Common myeloid progenitor, CD34-positive (primary cell): ENCODE measurements around the gene RRP9.

Experiments used
- CTCF ChIA-PET: fragments of 350-600 bp; sonication (Branson Sonifier 250); formaldehyde crosslinking; loops from one replicate; lab custom pipeline; 2021; ENCODE audit warnings: antibody characterized with exemption; lab: Charles Lee
- POLR2A ChIA-PET: fragments of 350-600 bp; sonication (Branson Sonifier 250); formaldehyde crosslinking; loops from one replicate; lab custom pipeline; 2021; ENCODE audit warnings: antibody characterized with exemption; lab: Charles Lee
- DNase-seq, 3 donors: peaks; one replicate each; pipeline versions ENCODE4 v3.0.0 to v3.0.0-alpha.2; 2013
- H3K27ac ChIP-seq, 2 experiments: 1 replicate in 1 of 2; 2 replicates in 1 of 2; pipeline ENCODE4 v1.7.0; 2013; ENCODE audit warnings: inconsistent platforms in 2 of 2, low read length in 2 of 2, mild to moderate bottlenecking in 2 of 2, low read depth in 1 of 2, moderate library complexity in 1 of 2; ENCODE audit not compliant: severe bottlenecking in 2 of 2, insufficient read depth in 1 of 2, poor library complexity in 1 of 2
- H3K27me3 ChIP-seq, 5 experiments: replicated peaks in 2 of 5; 1 replicate in 3 of 5; 2 replicates in 2 of 5; pipeline versions ENCODE4 v1.6.1 to v1.7.0; 2013; ENCODE audit warnings: low read length in 4 of 5, mild to moderate bottlenecking in 2 of 5, moderate library complexity in 2 of 5, inconsistent platforms in 1 of 5; ENCODE audit not compliant: insufficient read depth in 5 of 5, control insufficient read depth in 4 of 5
- H3K36me3 ChIP-seq, 4 experiments: 1 replicate in 2 of 4; 2 replicates in 2 of 4; pipeline versions ENCODE4 v1.6.1 to v1.7.0; 2013; ENCODE audit warnings: low read length in 3 of 4, control low read depth in 1 of 4, mild to moderate bottlenecking in 1 of 4; ENCODE audit not compliant: control insufficient read depth in 4 of 4, insufficient read depth in 4 of 4
- H3K4me1 ChIP-seq, 4 experiments: 1 replicate in 3 of 4; 2 replicates in 1 of 4; pipeline versions ENCODE4 v1.6.1 to v1.7.1; 2013; ENCODE audit warnings: low read length in 3 of 4, mild to moderate bottlenecking in 3 of 4, control low read depth in 1 of 4, inconsistent platforms in 1 of 4, moderate library complexity in 1 of 4; ENCODE audit not compliant: control insufficient read depth in 4 of 4, insufficient read depth in 4 of 4; ENCODE audit errors: control extremely low read depth in 1 of 4
- H3K4me3 ChIP-seq, 7 experiments: 1 replicate in 4 of 7; 2 replicates in 3 of 7; pipeline versions ENCODE4 v1.5.1 to v1.7.0; 2013; ENCODE audit warnings: mild to moderate bottlenecking in 7 of 7, low read length in 6 of 7, moderate library complexity in 6 of 7, inconsistent platforms in 2 of 7, low read depth in 2 of 7, control low read depth in 1 of 7; ENCODE audit not compliant: insufficient read depth in 4 of 7, control insufficient read depth in 1 of 7; ENCODE audit errors: extremely low read depth in 1 of 7
- H3K9me3 ChIP-seq, 5 experiments: 1 replicate in 4 of 5; 2 replicates in 1 of 5; pipeline versions ENCODE4 v1.6.1 to v1.7.1; 2013; ENCODE audit warnings: low read length in 4 of 5, mild to moderate bottlenecking in 2 of 5, inconsistent platforms in 1 of 5, low read depth in 1 of 5, moderate library complexity in 1 of 5; ENCODE audit not compliant: control insufficient read depth in 4 of 5, insufficient read depth in 2 of 5; ENCODE audit errors: control extremely low read depth in 1 of 5
- WGBS: methylation state at CpG from one replicate; pipeline ENCODE4 v1.1.5; 2013; ENCODE audit not compliant: insufficient coverage; 5-methylcytosine and 5-hydroxymethylcytosine counted together

The RRP9 gene

GRCh38 chr3:51928438-51928837 lies 13.3 kb downstream of the RRP9 start:
- DNase-seq = no peak
- 91% methylated on average over 5 of the region's 7 CpGs for WGBS

DNA sequence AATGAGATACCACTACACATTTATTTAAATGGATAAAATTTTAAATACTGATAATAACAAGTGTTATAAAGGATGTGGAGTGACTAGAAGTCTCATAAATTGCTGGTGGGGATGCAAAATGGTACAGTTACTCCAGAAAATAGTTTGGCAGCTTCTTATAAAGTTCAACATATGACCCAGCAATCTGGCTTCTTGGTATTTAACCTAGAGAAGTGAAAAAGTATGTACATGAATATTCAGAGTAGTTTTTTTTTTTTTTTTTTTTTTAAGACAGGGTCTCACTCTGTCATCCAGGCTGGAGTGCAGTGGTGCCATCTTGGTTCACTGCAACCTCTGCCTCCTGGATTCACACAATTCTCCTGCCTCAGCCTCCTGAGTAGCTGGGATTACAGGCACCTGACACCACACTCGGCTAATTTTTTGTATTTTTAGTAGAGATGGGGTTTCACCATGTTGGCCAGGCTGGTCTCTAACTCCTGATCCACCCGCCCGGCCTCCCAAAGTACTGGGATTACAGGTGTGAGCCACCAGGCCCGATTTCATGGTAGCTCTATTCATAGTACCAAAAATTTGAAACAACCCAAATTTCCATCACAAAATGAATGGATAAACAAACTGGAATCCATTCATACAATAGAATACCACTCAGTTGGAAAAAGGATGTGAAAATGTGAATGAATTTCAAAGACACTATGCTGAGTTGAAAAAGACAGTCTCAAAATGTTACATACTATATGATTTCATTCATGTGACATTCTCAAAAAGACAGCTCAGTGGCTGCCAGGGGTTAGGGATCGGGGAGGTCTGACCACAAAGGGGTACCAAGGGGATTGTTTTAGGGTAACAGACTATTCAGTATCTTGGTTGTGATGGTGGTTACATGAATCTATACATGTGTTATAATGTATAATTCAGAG lies 14.4 kb downstream of the RRP9 start:
- Histone ChIP-seq H3K9me3 (no peaks in the 10 kb centered on the region), H3K4me3 (no peak overlapping the region)
- CTCF ChIA-PET = interaction anchor here (0.8 to 1.4 kb wide), 2 partner anchors 10 to 14 kb away, joined by 3 read pairs; partner anchors contain the start of gene RRP9

More at GRCh38 chr3:51928438-51928837, 13.3 kb downstream of the RRP9 start:
- Histone ChIP-seq H3K27ac (no peak overlapping the region), H3K9me3 (no peaks in the 10 kb centered on the region), H3K27me3 (no peaks in the 10 kb centered on the region), H3K4me3 (no peak overlapping the region), H3K36me3 (peaks cover 0 to 13% (median 11%) of the 10 kb centered on the region in 4 experiments), H3K4me1 (no peaks in the 10 kb centered on the region)
- POLR2A ChIA-PET = no interaction called here
- CTCF ChIA-PET = interaction anchor here (1.4 kb wide), 1 partner anchor 13 kb away, joined by 3 read pairs; the partner anchor contains the start of gene RRP9

DNA sequence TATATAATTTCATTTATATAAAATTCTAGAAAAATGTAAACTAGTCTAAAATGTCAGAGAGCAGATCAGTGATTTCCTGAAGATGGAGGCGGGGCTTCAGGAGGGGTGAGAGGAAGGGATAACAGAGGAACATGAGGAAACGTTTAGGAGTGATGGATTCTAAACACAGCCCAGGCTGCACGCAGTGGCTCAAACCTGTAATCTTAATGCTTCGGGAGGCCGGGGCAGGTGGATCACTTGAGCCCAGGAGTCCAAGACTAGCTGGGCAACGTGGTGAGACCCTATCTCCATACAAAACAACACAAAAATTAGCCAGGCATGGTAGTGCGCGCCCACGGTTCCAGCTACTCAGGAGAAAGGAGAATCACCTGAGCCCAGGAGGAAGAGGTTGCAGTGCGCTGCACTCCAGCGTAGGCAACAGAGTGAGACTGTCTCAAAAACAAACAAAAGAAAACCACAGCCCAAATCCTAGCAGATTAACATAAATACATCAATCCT lies 20.6 kb downstream of the RRP9 start:
- WGBS = 87% methylated on average over 7 of the region's 11 CpGs
- no peaks in the 10 kb centered on the region for H3K4me1 ChIP-seq
- no peaks in the 10 kb centered on the region for H3K36me3 ChIP-seq
- CTCF ChIA-PET = interaction anchor here (0.6 to 1.4 kb wide), 2 partner anchors 12 to 1072 kb away, joined by 3 read pairs; no protein-coding TSS in a partner anchor
- POLR2A ChIA-PET = no interaction called here
- H3K4me3 ChIP-seq = no peak overlapping the region
- no peaks in the 10 kb centered on the region for H3K9me3 ChIP-seq
- no peak for DNase-seq
- H3K27ac ChIP-seq = no peak overlapping the region
- H3K27me3 ChIP-seq = peaks cover 0 to 2% (median 0%) of the 10 kb centered on the region in 5 experiments

More for the DNA sequence above, 14.4 kb downstream of the RRP9 start:
- Histone ChIP-seq H3K36me3 (peaks cover 0 to 4% (median 3%) of the 10 kb centered on the region in 4 experiments), H3K27ac (no peak overlapping the region), H3K27me3 (no peaks in the 10 kb centered on the region), H3K4me1 (no peaks in the 10 kb centered on the region)
- POLR2A ChIA-PET = no interaction called here
- 100% methylated on average over 1 of the region's 5 CpGs for WGBS
- no peak for DNase-seq

DNA sequence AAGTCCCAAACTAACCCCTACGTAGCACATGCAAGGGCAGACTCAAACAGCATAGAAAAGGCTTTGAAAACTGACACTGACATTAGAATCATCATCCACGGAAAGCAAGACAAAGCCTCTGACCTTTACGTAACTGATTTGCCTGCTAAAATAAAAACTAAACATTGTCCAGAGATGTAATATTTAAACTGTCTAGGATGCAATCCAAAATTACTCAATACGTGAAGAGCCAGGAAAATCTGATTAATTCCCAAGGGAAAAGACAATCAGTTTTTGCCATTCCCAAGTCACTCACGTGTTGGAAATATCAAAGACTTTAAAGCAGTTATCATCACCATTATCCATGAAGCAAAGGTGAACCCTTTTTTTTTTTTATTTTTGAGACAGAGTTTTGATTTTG lies 25.3 kb downstream of the RRP9 start:
- no peaks in the 10 kb centered on the region for H3K4me1 ChIP-seq
- no peaks in the 10 kb centered on the region for H3K36me3 ChIP-seq
- no peaks in the 10 kb centered on the region for H3K9me3 ChIP-seq
- ChIA-PET POLR2A (no interaction called here), CTCF (interaction anchor here (0.8 kb wide), 1 partner anchor 23 kb away, joined by 3 read pairs; no protein-coding TSS in a partner anchor)
- H3K27me3 ChIP-seq = peaks cover 0 to 2% (median 0%) of the 10 kb centered on the region in 5 experiments
- no peak overlapping the region for H3K4me3 ChIP-seq
- no peak for DNase-seq
- H3K27ac ChIP-seq = no peak overlapping the region
- WGBS = 100% methylated on average over 2 of the region's 5 CpGs

DNA sequence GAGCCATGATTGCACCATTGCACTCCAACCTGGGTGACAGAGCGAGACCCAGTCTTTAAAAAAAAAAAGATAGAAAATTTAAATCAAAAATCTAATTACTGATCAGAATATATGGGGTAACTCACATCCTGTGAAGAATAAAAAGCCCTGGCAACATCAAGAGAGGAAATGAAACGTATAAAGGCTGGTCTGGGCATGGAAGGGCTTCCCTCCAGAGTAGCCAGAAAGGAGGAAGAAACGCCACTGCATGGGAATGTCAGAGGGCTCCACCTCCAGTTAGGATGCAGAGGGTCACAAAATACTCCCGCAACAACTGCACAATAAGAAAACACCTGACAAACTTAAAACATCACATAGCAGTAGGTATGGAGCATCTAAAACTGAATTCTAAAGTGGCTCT lies 33.7 kb downstream of the RRP9 start:
- Histone ChIP-seq H3K9me3 (peaks cover 0 to 16% (median 0%) of the 10 kb centered on the region in 5 experiments), H3K36me3 (no peaks in the 10 kb centered on the region), H3K27ac (no peak overlapping the region), H3K4me1 (no peaks in the 10 kb centered on the region), H3K4me3 (no peak overlapping the region), H3K27me3 (no peaks in the 10 kb centered on the region)
- DNase-seq = no peak
- 79% methylated on average over 2 of the region's 4 CpGs for WGBS
- POLR2A ChIA-PET = interaction anchor here (0.6 kb wide), 1 partner anchor 20 kb away, joined by 5 read pairs; no protein-coding TSS in a partner anchor
- CTCF ChIA-PET = no interaction called here

- DNase-seq = no peak
- CTCF ChIA-PET = no interaction called here
- POLR2A ChIA-PET = no interaction called here
- Histone ChIP-seq H3K4me1 (no peaks in the 10 kb centered on the region), H3K27me3 (peaks cover 0 to 13% (median 2%) of the 10 kb centered on the region in 5 experiments), H3K27ac (no peak overlapping the region), H3K9me3 (peaks cover 0 to 16% (median 0%) of the 10 kb centered on the region in 5 experiments), H3K4me3 (no peak overlapping the region), H3K36me3 (no peaks in the 10 kb centered on the region)
- 100% methylated on average over 1 of the region's 2 CpGs for WGBS
These were observed 37.5 kb downstream of the RRP9 start for GRCh38 chr3:51904034-51904823.
